ENCODE results near the gene MNX1. TPM values are rescaled to one million over a fixed set of nuclear protein-coding genes. Genes with fewer than 3 reads are reported as not detected.
A peak's percentile ranks its signal among the peaks of the same experiment; 100 is the strongest.

MNX1 gene
- total and polyA plus RNA-seq, 10 of the 15 experiments (the other 5 are each of a cell fraction or from before 2014, with no cell fraction given): 0.22 to 2.7 (median 1.3) TPM; not detected in 1

- Histone ChIP-seq H4K20me1 (ENCODE audit: control insufficient read depth, insufficient read depth) (no peaks in the 10 kb centered on the region), H3K4me3 (no peak overlapping the region), H3K4me2 (ENCODE audit: control insufficient read depth, insufficient read depth) (peak overlapping the region; percentile 33), H3K27ac (ENCODE audit: control insufficient read depth, insufficient read depth) (no peak overlapping the region), H3K36me3 (ENCODE audit: control insufficient read depth in 2 of 2, insufficient read depth in 2 of 2, low read length in 1 of 2) (no peaks in the 10 kb centered on the region; a peak in 1 of 4 replicates), H3K9ac (ENCODE audit: control insufficient read depth, insufficient read depth, low read length) (no peak overlapping the region), H3K79me2 (ENCODE audit: control insufficient read depth, insufficient read depth, low read length) (no peaks in the 10 kb centered on the region), H3K9me3 (replicated peaks; ENCODE audit: control insufficient read depth, insufficient read depth, low read length) (no peaks in the 10 kb centered on the region; the same call in 2 of the 3 replicates), H2AFZ (ENCODE audit: control insufficient read depth, low read depth, low read length) (no peak overlapping the region), H3K4me1 (ENCODE audit: control insufficient read depth, insufficient read depth, low read length) (no peaks in the 10 kb centered on the region), H3K27me3 (replicated peaks in 1 of 2; ENCODE audit: control insufficient read depth in 2 of 2, insufficient read depth in 2 of 2, low read length in 1 of 2) (peaks cover 0 to 26% of the 10 kb centered on the region in 2 experiments; a peak in 3 of 4 replicates)
- ChIA-PET SMC1A (ENCODE audit: uncharacterized antibody, unreplicated experiment) (no interaction called here), RAD21 (ENCODE audit: unreplicated experiment) (no interaction called here), POLR2A (no interaction called here), CTCF (no interaction called here)
- DNase-seq (ENCODE audit: low read depth, low spot score) (no peak), FAIRE-seq (no peak), ATAC-seq (no peak)
- 18% methylated on average over 25 of the region's 25 CpGs for WGBS (ENCODE audit: insufficient coverage, insufficient replicate concordance, low lambda C conversion rate, missing lambda C conversion rate)
- no TSS peak for BruUV-seq (replicated peaks)
- in situ Hi-C loops (cut with MboI) (no loop called here), intact Hi-C loops (cut with micrococcal nuclease; ENCODE audit: unreplicated experiment) (no loop called here)
- TF ChIP-seq RFX5 (IDR thresholded peaks at IDR 0.05; ENCODE audit: low read depth, low read length) (no peak), RELA (IDR thresholded peaks at IDR 0.05; ENCODE audit: borderline replicate concordance, partially characterized antibody) (no peak), EZH2 (IDR thresholded peaks at IDR 0.05; ENCODE audit: borderline replicate concordance, control insufficient read depth, low read depth, low read length) (0 out of 2 replicates have a peak, but pooled peaks have one; percentile 43), PKNOX1 (IDR thresholded peaks at IDR 0.05) (no peak)
Observed at GRCh38 chr7:157000741-157001653, 9.5 kb downstream of the MNX1 start.
